ENCODE data around the gene PINLYP.

GRCh38 chr19:43538922-43539321 is 36.7 kb upstream of the PINLYP start:
- TF ChIP-seq PBX3 (CRISPR knock-in tag; IDR thresholded peaks at IDR 0.05; ENCODE audit: borderline replicate concordance), result no peak
- TF ChIP-seq FOXK1 (CRISPR knock-in tag; IDR thresholded peaks at IDR 0.05; ENCODE audit: borderline replicate concordance, low read depth), result no peak
- no peak for TF ChIP-seq EZH2 (conservative IDR thresholded peaks at IDR 0.05; ENCODE audit: low read depth, low read length)
- TF ChIP-seq, protein P1, sequence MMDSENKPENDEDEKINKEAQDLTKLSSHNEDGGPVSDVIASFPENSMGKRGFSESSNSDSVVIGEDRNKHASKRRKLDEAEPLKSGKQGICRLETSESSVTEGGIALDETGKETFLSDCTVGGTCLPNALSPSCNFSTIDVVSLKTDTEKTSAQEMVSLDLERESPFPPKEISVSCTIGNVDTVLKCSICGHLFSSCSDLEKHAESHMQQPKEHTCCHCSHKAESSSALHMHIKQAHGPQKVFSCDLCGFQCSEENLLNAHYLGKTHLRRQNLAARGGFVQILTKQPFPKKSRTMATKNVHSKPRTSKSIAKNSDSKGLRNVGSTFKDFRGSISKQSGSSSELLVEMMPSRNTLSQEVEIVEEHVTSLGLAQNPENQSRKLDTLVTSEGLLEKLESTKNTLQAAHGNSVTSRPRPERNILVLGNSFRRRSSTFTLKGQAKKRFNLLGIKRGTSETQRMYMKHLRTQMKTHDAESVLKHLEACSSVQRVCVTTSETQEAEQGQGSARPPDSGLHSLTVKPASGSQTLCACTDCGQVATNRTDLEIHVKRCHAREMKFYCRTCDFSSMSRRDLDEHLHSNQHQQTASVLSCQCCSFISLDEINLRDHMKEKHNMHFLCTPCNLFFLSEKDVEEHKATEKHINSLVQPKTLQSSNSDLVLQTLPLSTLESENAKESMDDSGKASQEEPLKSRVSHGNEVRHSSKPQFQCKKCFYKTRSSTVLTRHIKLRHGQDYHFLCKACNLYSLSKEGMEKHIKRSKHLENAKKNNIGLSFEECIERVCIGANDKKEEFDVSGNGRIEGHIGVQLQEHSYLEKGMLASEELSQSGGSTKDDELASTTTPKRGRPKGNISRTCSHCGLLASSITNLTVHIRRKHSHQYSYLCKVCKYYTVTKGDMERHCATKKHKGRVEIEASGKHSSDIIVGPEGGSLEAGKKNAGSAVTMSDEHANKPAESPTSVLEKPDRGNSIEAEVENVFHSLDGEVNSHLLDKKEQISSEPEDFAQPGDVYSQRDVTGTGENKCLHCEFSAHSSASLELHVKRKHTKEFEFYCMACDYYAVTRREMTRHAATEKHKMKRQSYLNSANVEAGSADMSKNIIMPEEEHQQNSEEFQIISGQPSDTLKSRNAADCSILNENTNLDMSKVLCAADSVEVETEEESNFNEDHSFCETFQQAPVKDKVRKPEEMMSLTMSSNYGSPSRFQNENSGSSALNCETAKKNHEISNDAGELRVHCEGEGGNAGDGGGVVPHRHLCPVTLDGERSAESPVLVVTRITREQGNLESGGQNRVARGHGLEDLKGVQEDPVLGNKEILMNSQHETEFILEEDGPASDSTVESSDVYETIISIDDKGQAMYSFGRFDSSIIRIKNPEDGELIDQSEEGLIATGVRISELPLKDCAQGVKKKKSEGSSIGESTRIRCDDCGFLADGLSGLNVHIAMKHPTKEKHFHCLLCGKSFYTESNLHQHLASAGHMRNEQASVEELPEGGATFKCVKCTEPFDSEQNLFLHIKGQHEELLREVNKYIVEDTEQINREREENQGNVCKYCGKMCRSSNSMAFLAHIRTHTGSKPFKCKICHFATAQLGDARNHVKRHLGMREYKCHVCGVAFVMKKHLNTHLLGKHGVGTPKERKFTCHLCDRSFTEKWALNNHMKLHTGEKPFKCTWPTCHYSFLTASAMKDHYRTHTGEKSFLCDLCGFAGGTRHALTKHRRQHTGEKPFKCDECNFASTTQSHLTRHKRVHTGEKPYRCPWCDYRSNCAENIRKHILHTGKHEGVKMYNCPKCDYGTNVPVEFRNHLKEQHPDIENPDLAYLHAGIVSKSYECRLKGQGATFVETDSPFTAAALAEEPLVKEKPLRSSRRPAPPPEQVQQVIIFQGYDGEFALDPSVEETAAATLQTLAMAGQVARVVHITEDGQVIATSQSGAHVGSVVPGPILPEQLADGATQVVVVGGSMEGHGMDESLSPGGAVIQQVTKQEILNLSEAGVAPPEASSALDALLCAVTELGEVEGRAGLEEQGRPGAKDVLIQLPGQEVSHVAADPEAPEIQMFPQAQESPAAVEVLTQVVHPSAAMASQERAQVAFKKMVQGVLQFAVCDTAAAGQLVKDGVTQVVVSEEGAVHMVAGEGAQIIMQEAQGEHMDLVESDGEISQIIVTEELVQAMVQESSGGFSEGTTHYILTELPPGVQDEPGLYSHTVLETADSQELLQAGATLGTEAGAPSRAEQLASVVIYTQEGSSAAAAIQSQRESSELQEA (CRISPR knock-in tag; IDR thresholded peaks at IDR 0.05; ENCODE audit: not compliant biosample characterization), result no peak
- TF ChIP-seq DR1 (CRISPR knock-in tag; IDR thresholded peaks at IDR 0.05), result no peak
- TF ChIP-seq MYC (CRISPR knock-in tag; IDR thresholded peaks at IDR 0.05; ENCODE audit: borderline replicate concordance), result no peak
- no peak for TF ChIP-seq ZNF549 (CRISPR knock-in tag; IDR thresholded peaks at IDR 0.05)
- no peak for TF ChIP-seq FOXM1 (CRISPR knock-in tag; IDR thresholded peaks at IDR 0.05)
- TF ChIP-seq, protein P2, sequence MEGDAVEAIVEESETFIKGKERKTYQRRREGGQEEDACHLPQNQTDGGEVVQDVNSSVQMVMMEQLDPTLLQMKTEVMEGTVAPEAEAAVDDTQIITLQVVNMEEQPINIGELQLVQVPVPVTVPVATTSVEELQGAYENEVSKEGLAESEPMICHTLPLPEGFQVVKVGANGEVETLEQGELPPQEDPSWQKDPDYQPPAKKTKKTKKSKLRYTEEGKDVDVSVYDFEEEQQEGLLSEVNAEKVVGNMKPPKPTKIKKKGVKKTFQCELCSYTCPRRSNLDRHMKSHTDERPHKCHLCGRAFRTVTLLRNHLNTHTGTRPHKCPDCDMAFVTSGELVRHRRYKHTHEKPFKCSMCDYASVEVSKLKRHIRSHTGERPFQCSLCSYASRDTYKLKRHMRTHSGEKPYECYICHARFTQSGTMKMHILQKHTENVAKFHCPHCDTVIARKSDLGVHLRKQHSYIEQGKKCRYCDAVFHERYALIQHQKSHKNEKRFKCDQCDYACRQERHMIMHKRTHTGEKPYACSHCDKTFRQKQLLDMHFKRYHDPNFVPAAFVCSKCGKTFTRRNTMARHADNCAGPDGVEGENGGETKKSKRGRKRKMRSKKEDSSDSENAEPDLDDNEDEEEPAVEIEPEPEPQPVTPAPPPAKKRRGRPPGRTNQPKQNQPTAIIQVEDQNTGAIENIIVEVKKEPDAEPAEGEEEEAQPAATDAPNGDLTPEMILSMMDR (CRISPR knock-in tag; IDR thresholded peaks at IDR 0.05), result no peak
- no peak for TF ChIP-seq FOXK2 (IDR thresholded peaks at IDR 0.05)
- TF ChIP-seq GABPA (IDR thresholded peaks at IDR 0.05; ENCODE audit: low read depth, low read length), result no peak
- TF ChIP-seq GABPA (CRISPR knock-in tag; IDR thresholded peaks at IDR 0.05; ENCODE audit: low read depth), result no peak
- TF ChIP-seq, protein P3, sequence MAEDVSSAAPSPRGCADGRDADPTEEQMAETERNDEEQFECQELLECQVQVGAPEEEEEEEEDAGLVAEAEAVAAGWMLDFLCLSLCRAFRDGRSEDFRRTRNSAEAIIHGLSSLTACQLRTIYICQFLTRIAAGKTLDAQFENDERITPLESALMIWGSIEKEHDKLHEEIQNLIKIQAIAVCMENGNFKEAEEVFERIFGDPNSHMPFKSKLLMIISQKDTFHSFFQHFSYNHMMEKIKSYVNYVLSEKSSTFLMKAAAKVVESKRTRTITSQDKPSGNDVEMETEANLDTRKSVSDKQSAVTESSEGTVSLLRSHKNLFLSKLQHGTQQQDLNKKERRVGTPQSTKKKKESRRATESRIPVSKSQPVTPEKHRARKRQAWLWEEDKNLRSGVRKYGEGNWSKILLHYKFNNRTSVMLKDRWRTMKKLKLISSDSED (CRISPR knock-in tag; IDR thresholded peaks at IDR 0.05), result no peak

Measured in HepG2 (cell line).